Vagina (tissue), 2 donors: ENCODE results near the gene PPFIBP1.

Experiments
- POLR2A ChIP-seq, 2 donors: fragments of 450-650 bp; IDR thresholded peaks; one replicate each; pipeline ENCODE4 v1.6.1; 2017; ENCODE audit warnings: antibody characterized with exemption in 2 of 2, mild to moderate bottlenecking in 2 of 2, moderate library complexity in 2 of 2
- POLR2AphosphoS5 ChIP-seq, 2 donors: sonication (generic); formaldehyde crosslinking; IDR thresholded peaks; one replicate each; pipeline ENCODE4 v1.9.0; 2017; ENCODE audit warnings: antibody characterized with exemption in 2 of 2, mild to moderate bottlenecking in 2 of 2, low read depth in 1 of 2; ENCODE audit not compliant: insufficient read depth in 1 of 2
- TF ChIP-seq, protein P1 (sequence below), 3 experiments: fragments of 450-650 bp in 2 of 3; fragments of 200-600 bp in 1 of 3; sonication (generic) in 1 of 3; IDR thresholded peaks; one replicate each; pipeline ENCODE4 v1.5.1; 2017 to 2019; ENCODE audit warnings: antibody characterized with exemption in 3 of 3, mild to moderate bottlenecking in 2 of 3, moderate library complexity in 2 of 3

- TF ChIP-seq POLR2A (IDR thresholded peaks at IDR 0.05): no peak
- TF ChIP-seq, protein P1, sequence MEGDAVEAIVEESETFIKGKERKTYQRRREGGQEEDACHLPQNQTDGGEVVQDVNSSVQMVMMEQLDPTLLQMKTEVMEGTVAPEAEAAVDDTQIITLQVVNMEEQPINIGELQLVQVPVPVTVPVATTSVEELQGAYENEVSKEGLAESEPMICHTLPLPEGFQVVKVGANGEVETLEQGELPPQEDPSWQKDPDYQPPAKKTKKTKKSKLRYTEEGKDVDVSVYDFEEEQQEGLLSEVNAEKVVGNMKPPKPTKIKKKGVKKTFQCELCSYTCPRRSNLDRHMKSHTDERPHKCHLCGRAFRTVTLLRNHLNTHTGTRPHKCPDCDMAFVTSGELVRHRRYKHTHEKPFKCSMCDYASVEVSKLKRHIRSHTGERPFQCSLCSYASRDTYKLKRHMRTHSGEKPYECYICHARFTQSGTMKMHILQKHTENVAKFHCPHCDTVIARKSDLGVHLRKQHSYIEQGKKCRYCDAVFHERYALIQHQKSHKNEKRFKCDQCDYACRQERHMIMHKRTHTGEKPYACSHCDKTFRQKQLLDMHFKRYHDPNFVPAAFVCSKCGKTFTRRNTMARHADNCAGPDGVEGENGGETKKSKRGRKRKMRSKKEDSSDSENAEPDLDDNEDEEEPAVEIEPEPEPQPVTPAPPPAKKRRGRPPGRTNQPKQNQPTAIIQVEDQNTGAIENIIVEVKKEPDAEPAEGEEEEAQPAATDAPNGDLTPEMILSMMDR (IDR thresholded peaks at IDR 0.05): no peak
- peak in 1 of 2 donors; percentile 12 for TF ChIP-seq POLR2AphosphoS5 (IDR thresholded peaks at IDR 0.05; ENCODE audit: insufficient read depth in 1 of 2, low read depth in 1 of 2)
These were observed 69.3 kb downstream of the PPFIBP1 start for GRCh38 chr12:27593266-27593665.
